SK-N-SH treated with all-trans-retinoic acid at 6 μM for 48 hours (cell line): ENCODE results near the gene KIRREL3.

Experiments used
- ATAC-seq: fragments of 200-7000 bp; cut with Tn5 transposase; 3 replicates; pipeline ENCODE4 v1.9.1; 2020; ENCODE audit warnings: mild to moderate bottlenecking, moderate library complexity
- ARNTL ChIP-seq: fragments of 450-650 bp; formaldehyde crosslinking; IDR thresholded peaks from 2 replicates; pipeline ENCODE4 v1.5.0; 2020; ENCODE audit warnings: low read depth, mild to moderate bottlenecking, moderate library complexity, borderline replicate concordance
- BACH2 ChIP-seq: fragments of 250-450 bp; sonication (Bioruptor Pico); IDR thresholded peaks from 2 replicates; pipeline ENCODE4 v1.9.0; 2021; ENCODE audit warnings: mild to moderate bottlenecking, borderline replicate concordance
- ESRRG ChIP-seq: fragments of 250-450 bp; sonication (Bioruptor Pico); IDR thresholded peaks from 2 replicates; pipeline ENCODE4 v1.6.1; 2021; ENCODE audit warnings: mild to moderate bottlenecking
- GLIS3 ChIP-seq: fragments of 250-450 bp; sonication (Bioruptor Pico); IDR thresholded peaks from 2 replicates; pipeline ENCODE4 v1.5.0; 2020; ENCODE audit warnings: mild to moderate bottlenecking, moderate library complexity
- ISL1 ChIP-seq: fragments of 250-450 bp; sonication (Bioruptor Pico); IDR thresholded peaks from 2 replicates; pipeline ENCODE4 v2.1.2; 2022; ENCODE audit warnings: mild to moderate bottlenecking, moderate library complexity
- OSR1 ChIP-seq: fragments of 250-450 bp; sonication (Bioruptor Pico); IDR thresholded peaks from 2 replicates; pipeline ENCODE4 v1.8.0; 2022; ENCODE audit warnings: moderate library complexity, mild to moderate bottlenecking, inconsistent platforms
- RARB ChIP-seq: fragments of 250-450 bp; sonication (Bioruptor Pico); IDR thresholded peaks from 2 replicates; pipeline ENCODE4 v1.8.0; 2021; ENCODE audit warnings: mild to moderate bottlenecking, moderate library complexity
- TCF4 ChIP-seq: fragments of 250-450 bp; sonication (Bioruptor Pico); IDR thresholded peaks from 2 replicates; pipeline ENCODE4 v1.8.0; 2021; ENCODE audit warnings: mild to moderate bottlenecking, moderate library complexity, borderline replicate concordance
- TOX ChIP-seq: fragments of 250-450 bp; sonication (Bioruptor Pico); IDR thresholded peaks from 2 replicates; pipeline ENCODE4 v1.8.0; 2021; ENCODE audit warnings: mild to moderate bottlenecking, moderate library complexity, borderline replicate concordance
- ZC3H10 ChIP-seq: fragments of 250-450 bp; sonication (Bioruptor Pico); IDR thresholded peaks from 2 replicates; pipeline ENCODE4 v1.5.1; 2021; ENCODE audit warnings: mild to moderate bottlenecking, moderate library complexity
- ZFP3 ChIP-seq: fragments of 250-450 bp; sonication (Bioruptor Pico); IDR thresholded peaks from 2 replicates; pipeline ENCODE4 v1.5.0; 2020; ENCODE audit warnings: mild to moderate bottlenecking, moderate library complexity
- ZFP30 ChIP-seq: fragments of 450-650 bp; formaldehyde crosslinking; IDR thresholded peaks from 2 replicates; pipeline ENCODE4 v1.5.0; 2022; ENCODE audit warnings: mild to moderate bottlenecking, moderate library complexity
- ZNF565 ChIP-seq: fragments of 450-650 bp; formaldehyde crosslinking; conservative IDR thresholded peaks from 2 replicates; pipeline ENCODE4 v1.5.0; 2020; ENCODE audit warnings: low read depth, mild to moderate bottlenecking, moderate library complexity
- ZNF70 ChIP-seq: fragments of 450-650 bp; formaldehyde crosslinking; IDR thresholded peaks from 2 replicates; pipeline ENCODE4 v1.5.0; 2020; ENCODE audit warnings: mild to moderate bottlenecking, moderate library complexity
- ZNF8 ChIP-seq: fragments of 450-650 bp; formaldehyde crosslinking; IDR thresholded peaks from 2 replicates; pipeline ENCODE4 v1.5.0; 2020; ENCODE audit warnings: mild to moderate bottlenecking, moderate library complexity
- TF ChIP-seq, protein P1 (sequence below): fragments of 250-450 bp; sonication (Bioruptor Pico); IDR thresholded peaks from 2 replicates; pipeline ENCODE4 v1.8.0; 2021; ENCODE audit warnings: low read depth, mild to moderate bottlenecking, moderate library complexity, borderline replicate concordance
- TF ChIP-seq, protein P2 (sequence below): fragments of 250-450 bp; sonication (Bioruptor Pico); IDR thresholded peaks from 2 replicates; pipeline ENCODE4 v1.5.1; 2020; ENCODE audit warnings: low read depth, mild to moderate bottlenecking, moderate library complexity
- TF ChIP-seq, protein P3 (sequence below): fragments of 250-450 bp; sonication (Bioruptor Pico); IDR thresholded peaks from 2 replicates; pipeline ENCODE4 v1.5.1; 2021; ENCODE audit warnings: mild to moderate bottlenecking, moderate library complexity
- TF ChIP-seq, protein P4 (sequence below): fragments of 250-450 bp; sonication (Bioruptor Pico); IDR thresholded peaks from 2 replicates; pipeline ENCODE4 v1.5.0; 2020; ENCODE audit warnings: mild to moderate bottlenecking, moderate library complexity

The KIRREL3 gene

DNA sequence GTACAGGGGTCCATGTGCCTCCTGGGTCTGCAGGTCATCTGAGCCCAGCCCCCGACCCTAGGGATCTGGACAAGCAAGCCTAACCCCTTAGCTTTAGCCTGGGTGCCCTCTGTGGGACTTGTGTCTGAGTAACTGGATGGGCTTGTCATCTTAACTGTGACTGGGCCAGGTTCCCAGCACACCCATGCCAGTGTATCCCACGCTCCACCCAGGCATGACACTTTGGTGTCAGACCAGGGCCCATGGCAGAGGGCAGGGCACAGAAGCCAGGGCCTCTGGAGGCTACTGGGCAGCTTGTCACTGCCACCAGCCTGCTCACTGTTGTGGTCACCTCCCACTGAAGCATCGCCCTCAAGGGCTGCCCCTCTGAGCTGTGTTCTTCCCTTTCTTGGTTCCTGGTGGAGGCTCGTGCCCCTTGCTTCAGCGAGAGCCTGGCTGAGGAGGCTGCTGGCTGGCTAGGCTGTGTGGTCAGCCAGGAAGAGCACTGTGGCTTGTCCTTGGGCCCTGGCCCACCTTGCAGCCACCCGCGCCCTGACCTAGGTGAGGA, 564.3 kb downstream of the KIRREL3 start:
- TF ChIP-seq, protein P1, sequence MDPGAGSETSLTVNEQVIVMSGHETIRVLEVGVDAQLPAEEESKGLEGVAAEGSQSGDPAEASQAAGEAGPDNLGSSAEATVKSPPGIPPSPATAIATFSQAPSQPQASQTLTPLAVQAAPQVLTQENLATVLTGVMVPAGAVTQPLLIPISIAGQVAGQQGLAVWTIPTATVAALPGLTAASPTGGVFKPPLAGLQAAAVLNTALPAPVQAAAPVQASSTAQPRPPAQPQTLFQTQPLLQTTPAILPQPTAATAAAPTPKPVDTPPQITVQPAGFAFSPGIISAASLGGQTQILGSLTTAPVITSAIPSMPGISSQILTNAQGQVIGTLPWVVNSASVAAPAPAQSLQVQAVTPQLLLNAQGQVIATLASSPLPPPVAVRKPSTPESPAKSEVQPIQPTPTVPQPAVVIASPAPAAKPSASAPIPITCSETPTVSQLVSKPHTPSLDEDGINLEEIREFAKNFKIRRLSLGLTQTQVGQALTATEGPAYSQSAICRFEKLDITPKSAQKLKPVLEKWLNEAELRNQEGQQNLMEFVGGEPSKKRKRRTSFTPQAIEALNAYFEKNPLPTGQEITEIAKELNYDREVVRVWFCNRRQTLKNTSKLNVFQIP = no peak
- TF ChIP-seq ISL1 (no peak), ESRRG (CRISPR knock-in tag) (no peak), RARB (CRISPR knock-in tag) (no peak)
- TF ChIP-seq, protein P2, sequence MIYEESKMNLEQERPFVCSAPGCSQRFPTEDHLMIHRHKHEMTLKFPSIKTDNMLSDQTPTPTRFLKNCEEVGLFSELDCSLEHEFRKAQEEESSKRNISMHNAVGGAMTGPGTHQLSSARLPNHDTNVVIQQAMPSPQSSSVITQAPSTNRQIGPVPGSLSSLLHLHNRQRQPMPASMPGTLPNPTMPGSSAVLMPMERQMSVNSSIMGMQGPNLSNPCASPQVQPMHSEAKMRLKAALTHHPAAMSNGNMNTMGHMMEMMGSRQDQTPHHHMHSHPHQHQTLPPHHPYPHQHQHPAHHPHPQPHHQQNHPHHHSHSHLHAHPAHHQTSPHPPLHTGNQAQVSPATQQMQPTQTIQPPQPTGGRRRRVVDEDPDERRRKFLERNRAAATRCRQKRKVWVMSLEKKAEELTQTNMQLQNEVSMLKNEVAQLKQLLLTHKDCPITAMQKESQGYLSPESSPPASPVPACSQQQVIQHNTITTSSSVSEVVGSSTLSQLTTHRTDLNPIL (CRISPR knock-in tag) = no peak
- ATAC-seq = no peak

DNA sequence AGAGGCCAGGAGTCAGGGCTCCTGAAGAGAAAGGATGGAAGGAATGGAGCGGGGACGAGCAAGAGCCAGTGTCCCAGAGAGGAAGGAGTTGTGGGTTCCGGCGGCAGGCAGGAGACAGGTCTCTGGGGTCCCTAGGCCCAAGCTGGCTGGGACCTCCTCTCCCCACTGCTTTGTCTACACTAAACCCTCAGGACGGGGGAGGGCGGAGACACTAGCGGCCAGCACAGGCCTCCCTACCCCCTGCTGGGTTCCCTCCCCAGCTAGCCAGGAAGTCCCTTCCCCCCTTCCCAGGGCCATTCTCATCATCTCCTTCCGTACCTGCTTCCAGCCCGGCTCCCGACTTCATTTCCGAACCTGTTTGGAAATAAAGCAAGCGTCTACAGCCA, 565.6 kb downstream of the KIRREL3 start:
- no peak for ATAC-seq
- no peak for TF ChIP-seq ZFP3
- TF ChIP-seq, protein P3, sequence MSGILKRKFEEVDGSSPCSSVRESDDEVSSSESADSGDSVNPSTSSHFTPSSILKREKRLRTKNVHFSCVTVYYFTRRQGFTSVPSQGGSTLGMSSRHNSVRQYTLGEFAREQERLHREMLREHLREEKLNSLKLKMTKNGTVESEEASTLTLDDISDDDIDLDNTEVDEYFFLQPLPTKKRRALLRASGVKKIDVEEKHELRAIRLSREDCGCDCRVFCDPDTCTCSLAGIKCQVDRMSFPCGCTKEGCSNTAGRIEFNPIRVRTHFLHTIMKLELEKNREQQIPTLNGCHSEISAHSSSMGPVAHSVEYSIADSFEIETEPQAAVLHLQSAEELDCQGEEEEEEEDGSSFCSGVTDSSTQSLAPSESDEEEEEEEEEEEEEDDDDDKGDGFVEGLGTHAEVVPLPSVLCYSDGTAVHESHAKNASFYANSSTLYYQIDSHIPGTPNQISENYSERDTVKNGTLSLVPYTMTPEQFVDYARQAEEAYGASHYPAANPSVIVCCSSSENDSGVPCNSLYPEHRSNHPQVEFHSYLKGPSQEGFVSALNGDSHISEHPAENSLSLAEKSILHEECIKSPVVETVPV (CRISPR knock-in tag) = no peak
- no peak for TF ChIP-seq TCF4 (CRISPR knock-in tag)
- TF ChIP-seq ISL1 = no peak
- TF ChIP-seq RARB (CRISPR knock-in tag) = no peak
- TF ChIP-seq, protein P1 = no peak
- TF ChIP-seq ZC3H10 (CRISPR knock-in tag) = no peak
- no peak for TF ChIP-seq TOX (CRISPR knock-in tag)
- TF ChIP-seq, protein P2 (CRISPR knock-in tag) = no peak
- no peak for TF ChIP-seq GLIS3 (CRISPR knock-in tag)
- no peak for TF ChIP-seq OSR1 (CRISPR knock-in tag)
- TF ChIP-seq ZNF8 (CRISPR knock-in tag) = no peak
- no peak for TF ChIP-seq BACH2
- TF ChIP-seq ZNF565 (CRISPR knock-in tag) = no peak
- TF ChIP-seq ZFP30 (CRISPR knock-in tag) = no peak
- TF ChIP-seq ZNF70 = no peak

DNA sequence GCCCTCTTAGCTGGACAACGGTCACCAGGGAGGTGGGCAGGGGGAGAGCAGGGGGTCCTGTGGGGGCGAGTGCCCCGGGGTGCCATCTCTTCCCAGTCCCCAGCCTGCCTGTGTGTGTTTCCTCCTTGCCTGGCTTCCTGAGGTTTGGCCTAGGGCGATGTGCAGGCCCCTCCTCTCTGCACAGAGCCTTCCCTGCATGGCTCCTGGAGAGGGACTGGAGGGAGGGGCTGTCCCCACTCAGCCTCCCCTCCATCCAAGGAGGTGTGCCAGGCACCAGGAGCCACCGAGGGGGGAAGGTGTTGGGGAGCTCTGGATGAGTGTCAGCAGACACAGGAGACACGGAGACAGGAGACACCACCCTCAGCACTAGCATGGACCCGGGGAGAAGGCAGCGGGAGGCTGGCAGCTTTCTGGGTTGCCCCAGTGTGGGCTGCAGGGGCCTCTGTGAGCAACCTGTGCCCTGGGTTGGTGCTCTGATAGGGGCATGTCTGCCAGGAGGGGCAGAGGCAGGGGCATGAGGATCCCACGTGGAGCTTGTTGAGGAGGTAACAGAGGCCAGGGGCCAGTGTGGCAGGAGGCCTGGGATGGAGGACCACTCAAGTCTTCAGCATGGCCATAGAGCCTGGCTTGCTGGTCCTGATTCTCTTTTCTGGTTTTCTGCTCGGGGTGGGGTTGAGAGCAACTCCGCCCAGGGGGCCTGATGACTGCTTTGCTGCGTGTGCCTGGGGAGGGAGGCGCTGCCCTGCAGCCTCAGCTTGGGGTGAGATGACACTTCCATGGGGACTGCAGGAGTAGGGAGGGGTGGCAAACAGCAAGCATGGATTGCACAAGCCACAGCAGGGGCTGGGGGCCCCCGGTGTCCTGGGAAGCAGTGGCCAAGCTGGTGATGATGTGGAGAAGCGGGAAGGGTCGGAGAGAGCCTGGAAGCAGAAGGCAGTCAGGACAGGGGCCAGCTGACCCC, 566.3 kb downstream of the KIRREL3 start:
- no peak for ATAC-seq
- no peak for TF ChIP-seq ZC3H10 (CRISPR knock-in tag)
- TF ChIP-seq ISL1 = no peak
- no peak for TF ChIP-seq ARNTL
- TF ChIP-seq ZFP3 = no peak
- TF ChIP-seq, protein P4, sequence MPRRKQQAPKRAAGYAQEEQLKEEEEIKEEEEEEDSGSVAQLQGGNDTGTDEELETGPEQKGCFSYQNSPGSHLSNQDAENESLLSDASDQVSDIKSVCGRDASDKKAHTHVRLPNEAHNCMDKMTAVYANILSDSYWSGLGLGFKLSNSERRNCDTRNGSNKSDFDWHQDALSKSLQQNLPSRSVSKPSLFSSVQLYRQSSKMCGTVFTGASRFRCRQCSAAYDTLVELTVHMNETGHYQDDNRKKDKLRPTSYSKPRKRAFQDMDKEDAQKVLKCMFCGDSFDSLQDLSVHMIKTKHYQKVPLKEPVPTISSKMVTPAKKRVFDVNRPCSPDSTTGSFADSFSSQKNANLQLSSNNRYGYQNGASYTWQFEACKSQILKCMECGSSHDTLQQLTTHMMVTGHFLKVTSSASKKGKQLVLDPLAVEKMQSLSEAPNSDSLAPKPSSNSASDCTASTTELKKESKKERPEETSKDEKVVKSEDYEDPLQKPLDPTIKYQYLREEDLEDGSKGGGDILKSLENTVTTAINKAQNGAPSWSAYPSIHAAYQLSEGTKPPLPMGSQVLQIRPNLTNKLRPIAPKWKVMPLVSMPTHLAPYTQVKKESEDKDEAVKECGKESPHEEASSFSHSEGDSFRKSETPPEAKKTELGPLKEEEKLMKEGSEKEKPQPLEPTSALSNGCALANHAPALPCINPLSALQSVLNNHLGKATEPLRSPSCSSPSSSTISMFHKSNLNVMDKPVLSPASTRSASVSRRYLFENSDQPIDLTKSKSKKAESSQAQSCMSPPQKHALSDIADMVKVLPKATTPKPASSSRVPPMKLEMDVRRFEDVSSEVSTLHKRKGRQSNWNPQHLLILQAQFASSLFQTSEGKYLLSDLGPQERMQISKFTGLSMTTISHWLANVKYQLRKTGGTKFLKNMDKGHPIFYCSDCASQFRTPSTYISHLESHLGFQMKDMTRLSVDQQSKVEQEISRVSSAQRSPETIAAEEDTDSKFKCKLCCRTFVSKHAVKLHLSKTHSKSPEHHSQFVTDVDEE (CRISPR knock-in tag) = no peak
- TF ChIP-seq TCF4 (CRISPR knock-in tag) = no peak
- no peak for TF ChIP-seq GLIS3 (CRISPR knock-in tag)
- TF ChIP-seq, protein P1 = no peak
